ENCODE measurements around the gene LRRC49.

Gene LRRC49

GRCh38 chr15:70876011-70876410, 16.6 kb upstream of the LRRC49 start:
- Histone ChIP-seq H3K9ac (ENCODE audit: low read length) (peak overlapping the region; percentile 3), H2BK120ac (ENCODE audit: low read depth, low read length) (no peak overlapping the region), H3K27me3 (ENCODE audit: control insufficient read depth in 1 of 2, insufficient read depth in 1 of 2, low read length in 2 of 2) (no peaks in the 10 kb centered on the region), H3K4me3 (ENCODE audit: insufficient read depth in 1 of 2, low read depth in 1 of 2, low read length in 2 of 2) (no peak overlapping the region), H3K4me1 (ENCODE audit: control insufficient read depth, insufficient read depth, low read depth, low read length) (peaks cover 3% of the 10 kb centered on the region), H4K8ac (ENCODE audit: low read length) (no peak overlapping the region), H3K4me2 (ENCODE audit: low read length, poor library complexity, severe bottlenecking) (no peak overlapping the region), H3K14ac (ENCODE audit: low read length in 2 of 2) (no peak overlapping the region), H3K4ac (ENCODE audit: low read depth in 1 of 2, low read length in 2 of 2) (no peak overlapping the region), H3K9me3 (ENCODE audit: control insufficient read depth, low read length) (peaks cover 3% of the 10 kb centered on the region), H4K91ac (ENCODE audit: low read length) (no peak overlapping the region), H3K79me1 (replicated peaks; ENCODE audit: low read length, poor library complexity, severe bottlenecking) (no peaks in the 10 kb centered on the region), H2BK15ac (ENCODE audit: low read depth, poor library complexity, severe bottlenecking) (no peak overlapping the region), H2BK5ac (ENCODE audit: low read depth, low read length, poor library complexity, severe bottlenecking) (no peak overlapping the region), H2AFZ (ENCODE audit: low read depth, low read length) (no peak overlapping the region), H3K36me3 (ENCODE audit: control insufficient read depth in 1 of 2, insufficient read depth in 2 of 2, low read depth in 1 of 2, low read length in 2 of 2) (no peaks in the 10 kb centered on the region), H3K27ac (ENCODE audit: low read length, poor library complexity, severe bottlenecking) (no peak overlapping the region), H3K23ac (ENCODE audit: low read length in 2 of 2) (no peak overlapping the region), H2AK5ac (ENCODE audit: low read length, severe bottlenecking) (no peak overlapping the region), H3K18ac (ENCODE audit: low read depth in 1 of 2, low read length in 2 of 2) (no peak overlapping the region), H2BK12ac (ENCODE audit: low read length in 2 of 2) (no peak overlapping the region)
- no peak for DNase-seq
- 85% methylated on average over 3 of the region's 3 CpGs for WGBS

DNA sequence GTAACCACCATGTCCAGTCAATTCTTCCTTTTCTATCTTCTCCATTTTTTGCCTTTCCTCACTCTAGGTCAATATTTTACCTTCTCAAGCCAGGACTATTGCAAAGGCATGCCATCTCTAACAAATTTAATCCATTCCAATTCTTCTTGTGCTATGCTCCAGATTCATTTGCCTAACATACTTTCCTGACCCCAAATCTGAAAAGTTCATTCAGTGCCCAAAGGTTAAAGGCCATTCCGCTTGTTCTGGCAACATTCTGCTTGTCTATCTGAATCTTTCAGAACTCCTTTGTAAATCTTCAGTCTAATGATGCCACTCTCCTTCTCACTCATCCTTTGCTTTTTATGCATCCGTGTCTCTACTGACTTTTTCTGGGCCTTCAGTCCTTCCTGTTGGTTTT, 15.9 kb upstream of the LRRC49 start:
- 88% methylated on average over 2 of the region's 2 CpGs for WGBS
- Histone ChIP-seq H3K4ac (ENCODE audit: low read depth in 1 of 2, low read length in 2 of 2) (no peak overlapping the region), H3K27ac (ENCODE audit: low read length, poor library complexity, severe bottlenecking) (no peak overlapping the region), H2AK5ac (ENCODE audit: low read length, severe bottlenecking) (no peak overlapping the region), H4K91ac (ENCODE audit: low read length) (no peak overlapping the region), H2AFZ (ENCODE audit: low read depth, low read length) (no peak overlapping the region), H3K4me1 (ENCODE audit: control insufficient read depth, insufficient read depth, low read depth, low read length) (peaks cover 2% of the 10 kb centered on the region), H2BK5ac (ENCODE audit: low read depth, low read length, poor library complexity, severe bottlenecking) (no peak overlapping the region), H3K4me3 (ENCODE audit: insufficient read depth in 1 of 2, low read depth in 1 of 2, low read length in 2 of 2) (no peak overlapping the region), H3K4me2 (ENCODE audit: low read length, poor library complexity, severe bottlenecking) (no peak overlapping the region), H3K36me3 (ENCODE audit: control insufficient read depth in 1 of 2, insufficient read depth in 2 of 2, low read depth in 1 of 2, low read length in 2 of 2) (no peaks in the 10 kb centered on the region), H3K79me1 (replicated peaks; ENCODE audit: low read length, poor library complexity, severe bottlenecking) (no peaks in the 10 kb centered on the region), H2BK15ac (ENCODE audit: low read depth, poor library complexity, severe bottlenecking) (no peak overlapping the region), H3K9me3 (ENCODE audit: control insufficient read depth, low read length) (peaks cover 3% of the 10 kb centered on the region), H3K23ac (ENCODE audit: low read length in 2 of 2) (no peak overlapping the region), H2BK120ac (ENCODE audit: low read depth, low read length) (no peak overlapping the region), H4K8ac (ENCODE audit: low read length) (no peak overlapping the region), H3K27me3 (ENCODE audit: control insufficient read depth in 1 of 2, insufficient read depth in 1 of 2, low read length in 2 of 2) (no peaks in the 10 kb centered on the region), H3K18ac (ENCODE audit: low read depth in 1 of 2, low read length in 2 of 2) (no peak overlapping the region), H3K9ac (ENCODE audit: low read length) (no peak overlapping the region), H2BK12ac (ENCODE audit: low read length in 2 of 2) (no peak overlapping the region), H3K14ac (ENCODE audit: low read length in 2 of 2) (no peak overlapping the region)
- no peak for DNase-seq

DNA sequence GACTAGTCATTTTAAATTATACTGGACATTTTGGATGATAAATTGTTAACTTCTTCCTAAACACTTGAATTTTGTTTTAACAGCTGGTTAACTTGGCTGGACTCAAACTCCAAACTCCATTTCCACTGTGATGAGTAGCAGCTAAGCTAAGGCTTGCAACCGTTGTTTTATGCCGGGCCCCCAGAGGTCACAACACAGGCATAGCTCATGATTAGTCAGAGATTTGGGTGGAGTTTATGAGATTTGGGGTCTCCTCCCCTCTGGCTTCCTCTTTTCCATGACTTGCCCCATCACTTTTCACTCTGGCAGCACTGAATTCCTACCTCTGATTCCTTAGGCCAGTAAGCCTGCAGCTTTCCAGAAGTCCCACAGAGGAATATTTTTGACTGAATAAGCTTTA, 13.2 kb upstream of the LRRC49 start:
- Histone ChIP-seq H3K4ac (ENCODE audit: low read depth in 1 of 2, low read length in 2 of 2) (no peak overlapping the region), H3K4me3 (ENCODE audit: insufficient read depth in 1 of 2, low read depth in 1 of 2, low read length in 2 of 2) (no peak overlapping the region), H3K9ac (ENCODE audit: low read length) (peak overlapping the region; percentile 44), H2BK5ac (ENCODE audit: low read depth, low read length, poor library complexity, severe bottlenecking) (no peak overlapping the region), H2AK5ac (ENCODE audit: low read length, severe bottlenecking) (no peak overlapping the region), H2AFZ (ENCODE audit: low read depth, low read length) (no peak overlapping the region), H3K79me1 (replicated peaks; ENCODE audit: low read length, poor library complexity, severe bottlenecking) (no peaks in the 10 kb centered on the region), H3K14ac (ENCODE audit: low read length in 2 of 2) (no peak overlapping the region), H3K27me3 (ENCODE audit: control insufficient read depth in 1 of 2, insufficient read depth in 1 of 2, low read length in 2 of 2) (no peaks in the 10 kb centered on the region), H4K8ac (ENCODE audit: low read length) (no peak overlapping the region), H4K91ac (ENCODE audit: low read length) (no peak overlapping the region), H3K23ac (ENCODE audit: low read length in 2 of 2) (no peak overlapping the region), H3K18ac (ENCODE audit: low read depth in 1 of 2, low read length in 2 of 2) (no peak overlapping the region), H3K36me3 (ENCODE audit: control insufficient read depth in 1 of 2, insufficient read depth in 2 of 2, low read depth in 1 of 2, low read length in 2 of 2) (no peaks in the 10 kb centered on the region), H2BK12ac (ENCODE audit: low read length in 2 of 2) (no peak overlapping the region), H3K4me1 (ENCODE audit: control insufficient read depth, insufficient read depth, low read depth, low read length) (peaks cover 2% of the 10 kb centered on the region), H3K4me2 (ENCODE audit: low read length, poor library complexity, severe bottlenecking) (no peak overlapping the region), H2BK15ac (ENCODE audit: low read depth, poor library complexity, severe bottlenecking) (no peak overlapping the region), H3K27ac (ENCODE audit: low read length, poor library complexity, severe bottlenecking) (no peak overlapping the region), H3K9me3 (ENCODE audit: control insufficient read depth, low read length) (no peaks in the 10 kb centered on the region), H2BK120ac (ENCODE audit: low read depth, low read length) (no peak overlapping the region)
- WGBS, result no CpG with 5 or more reads among the region's 2 CpGs
- DNase-seq, result peak; percentile 32

DNA sequence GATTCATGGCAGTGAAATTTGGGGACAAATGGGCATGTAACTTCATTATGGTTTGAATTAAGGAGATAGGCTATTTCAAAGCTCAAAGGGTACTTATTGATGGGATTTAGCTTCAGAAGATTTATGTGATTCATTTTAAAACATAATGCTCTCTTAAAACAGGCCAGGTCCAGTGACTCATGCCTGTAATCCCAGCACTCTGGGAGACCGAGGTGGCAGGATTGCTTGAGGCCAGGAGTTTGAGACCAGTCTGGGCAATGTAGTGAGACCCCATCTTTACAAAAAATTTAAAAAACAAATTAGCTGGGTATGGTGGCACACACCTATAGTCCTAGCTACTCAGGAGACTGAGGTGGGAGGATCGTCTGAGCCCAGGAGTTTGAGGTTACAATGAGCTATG, 11.8 kb upstream of the LRRC49 start:
- Histone ChIP-seq H3K4me3 (ENCODE audit: insufficient read depth in 1 of 2, low read depth in 1 of 2, low read length in 2 of 2) (no peak overlapping the region), H3K9ac (ENCODE audit: low read length) (no peak overlapping the region), H3K14ac (ENCODE audit: low read length in 2 of 2) (no peak overlapping the region), H3K18ac (ENCODE audit: low read depth in 1 of 2, low read length in 2 of 2) (no peak overlapping the region), H3K9me3 (ENCODE audit: control insufficient read depth, low read length) (no peaks in the 10 kb centered on the region), H4K8ac (ENCODE audit: low read length) (no peak overlapping the region), H3K4me2 (ENCODE audit: low read length, poor library complexity, severe bottlenecking) (no peak overlapping the region), H3K79me1 (replicated peaks; ENCODE audit: low read length, poor library complexity, severe bottlenecking) (no peaks in the 10 kb centered on the region), H3K36me3 (ENCODE audit: control insufficient read depth in 1 of 2, insufficient read depth in 2 of 2, low read depth in 1 of 2, low read length in 2 of 2) (no peaks in the 10 kb centered on the region), H3K4me1 (ENCODE audit: control insufficient read depth, insufficient read depth, low read depth, low read length) (peaks cover 2% of the 10 kb centered on the region), H3K4ac (ENCODE audit: low read depth in 1 of 2, low read length in 2 of 2) (no peak overlapping the region), H3K27ac (ENCODE audit: low read length, poor library complexity, severe bottlenecking) (no peak overlapping the region), H4K91ac (ENCODE audit: low read length) (no peak overlapping the region), H2AK5ac (ENCODE audit: low read length, severe bottlenecking) (no peak overlapping the region), H2BK12ac (ENCODE audit: low read length in 2 of 2) (no peak overlapping the region), H2AFZ (ENCODE audit: low read depth, low read length) (no peak overlapping the region), H3K23ac (ENCODE audit: low read length in 2 of 2) (no peak overlapping the region), H2BK15ac (ENCODE audit: low read depth, poor library complexity, severe bottlenecking) (no peak overlapping the region), H2BK120ac (ENCODE audit: low read depth, low read length) (no peak overlapping the region), H3K27me3 (ENCODE audit: control insufficient read depth in 1 of 2, insufficient read depth in 1 of 2, low read length in 2 of 2) (no peaks in the 10 kb centered on the region), H2BK5ac (ENCODE audit: low read depth, low read length, poor library complexity, severe bottlenecking) (no peak overlapping the region)
- 75% methylated on average over 2 of the region's 2 CpGs for WGBS
- no peak for DNase-seq
